Activated CD8-positive, alpha-beta memory T cell treated with anti-CD3 and anti-CD28 coated beads, Interleukin-2, amount 50 U/mL, for 24 hours (primary cell): ENCODE data around the gene ERC2.
"Not testable (repeated sequence)": the region's sequence is repeated elsewhere in the genome, so short reads cannot be mapped to it uniquely, and the experiment has no call there.

ENCODE experiments used
- DNase-seq: peaks from one replicate; pipeline ENCODE4 v3.0.0-alpha.2; 2020; ENCODE audit errors: extremely low read depth

The ERC2 gene

DNA sequence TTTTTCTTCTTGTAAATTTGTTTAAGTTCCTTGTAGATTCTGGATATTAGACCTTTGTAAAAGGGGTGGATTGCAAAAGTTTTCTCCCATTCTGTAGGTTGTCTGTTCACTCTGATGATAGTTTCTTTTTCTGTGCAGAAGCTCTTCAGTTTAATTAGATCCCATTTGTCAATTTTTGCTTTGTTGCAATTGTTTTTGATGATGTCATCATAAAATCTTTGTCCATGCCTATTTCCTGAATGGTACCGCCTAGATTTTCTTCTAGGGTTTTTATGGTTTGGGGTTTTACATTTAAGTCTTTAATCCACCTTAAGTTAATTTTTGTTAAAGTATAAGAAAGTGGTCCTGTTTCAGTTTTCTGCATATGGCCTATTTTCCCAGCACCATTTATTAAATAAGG, 401.9 kb downstream of the ERC2 start:
- DNase-seq: not testable (repeated sequence)

DNA sequence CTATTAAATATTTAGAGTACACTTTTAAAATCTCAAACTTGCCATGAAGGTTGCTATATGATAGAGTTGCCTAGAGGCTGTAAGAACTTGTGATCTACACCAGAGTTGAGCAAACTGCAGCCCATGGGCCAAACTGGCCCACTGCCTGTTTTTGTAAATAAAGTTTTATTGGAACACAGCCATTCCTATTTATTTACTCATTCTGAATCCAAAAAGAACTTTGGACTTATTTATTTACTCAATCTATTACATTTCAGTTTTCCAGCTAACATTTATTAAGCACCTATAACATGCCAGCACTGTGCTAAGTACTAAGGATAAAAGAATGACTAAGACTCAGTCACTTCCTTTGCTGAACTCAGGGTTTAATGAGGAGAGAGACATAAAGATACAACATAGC, 403.6 kb downstream of the ERC2 start:
- no peak for DNase-seq

DNA sequence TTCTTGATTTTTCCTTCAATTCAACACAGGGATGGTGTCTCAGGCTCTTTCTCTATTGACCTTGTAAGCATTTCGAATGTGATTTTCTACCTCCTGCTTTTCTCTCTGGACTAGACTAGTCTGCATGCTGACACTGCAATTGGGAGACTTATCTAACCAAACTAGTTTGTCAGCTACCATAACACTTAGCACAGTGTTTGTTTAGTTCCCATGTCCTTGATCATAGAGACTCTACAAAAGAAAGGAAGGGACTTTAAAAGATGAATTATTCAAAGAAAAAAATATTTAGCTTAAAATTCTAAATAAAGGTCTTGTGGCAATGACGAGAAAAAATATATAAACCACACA, 407.0 kb downstream of the ERC2 start:
- DNase-seq: no peak

DNA sequence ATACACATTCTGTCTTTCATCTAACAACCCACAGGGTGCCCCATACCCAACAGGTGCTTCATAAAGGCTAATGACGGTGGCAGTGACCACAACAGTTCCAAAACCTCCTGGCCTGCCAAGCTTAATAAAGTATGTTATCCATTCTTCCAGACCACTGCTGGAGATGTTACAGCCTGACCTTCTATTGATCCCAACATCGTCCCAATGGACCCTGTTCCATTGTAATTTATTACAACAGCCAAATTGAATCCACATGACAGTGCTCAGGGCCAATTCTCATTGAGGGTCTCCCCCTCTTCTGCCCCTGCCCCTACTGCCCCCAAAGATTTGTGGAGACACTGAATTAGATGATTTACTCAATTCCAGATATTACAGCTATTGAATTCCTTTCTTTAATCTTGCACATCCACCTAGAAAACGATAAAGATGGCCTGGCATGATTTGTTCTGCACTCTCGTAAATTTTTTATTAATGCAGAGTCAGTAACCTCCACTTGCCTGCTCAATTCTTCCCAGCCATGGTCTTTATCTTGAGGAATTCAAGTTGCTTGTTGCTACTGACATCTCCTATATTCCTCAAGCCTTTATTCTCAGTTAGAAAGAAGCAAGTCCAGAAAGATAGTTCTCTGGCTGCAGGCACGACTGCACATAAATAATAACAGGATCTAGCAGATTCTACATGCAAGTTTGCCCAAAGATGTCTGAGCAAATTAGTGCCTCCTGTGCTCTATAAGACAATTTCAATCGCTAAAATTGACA, 407.6 kb downstream of the ERC2 start:
- DNase-seq: no peak

DNA sequence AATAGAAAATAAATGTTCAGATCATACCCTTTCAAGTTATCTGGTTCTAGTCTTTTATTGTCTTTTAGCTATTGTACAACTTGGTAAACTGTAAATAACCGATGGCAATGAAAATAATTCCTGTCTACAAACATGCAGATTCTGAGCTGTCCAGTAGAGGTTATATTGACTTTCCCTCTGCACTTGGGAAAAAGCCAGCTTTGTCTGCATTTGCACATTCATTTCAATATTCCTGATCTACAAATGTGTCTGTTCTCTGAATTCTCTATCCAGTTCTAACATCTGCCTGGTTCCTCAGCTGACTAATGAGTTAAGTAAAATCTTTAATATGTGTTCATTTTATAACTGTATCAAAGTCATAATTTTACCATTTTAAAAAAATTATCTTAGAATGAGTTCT, 408.5 kb downstream of the ERC2 start:
- DNase-seq: no peak

DNA sequence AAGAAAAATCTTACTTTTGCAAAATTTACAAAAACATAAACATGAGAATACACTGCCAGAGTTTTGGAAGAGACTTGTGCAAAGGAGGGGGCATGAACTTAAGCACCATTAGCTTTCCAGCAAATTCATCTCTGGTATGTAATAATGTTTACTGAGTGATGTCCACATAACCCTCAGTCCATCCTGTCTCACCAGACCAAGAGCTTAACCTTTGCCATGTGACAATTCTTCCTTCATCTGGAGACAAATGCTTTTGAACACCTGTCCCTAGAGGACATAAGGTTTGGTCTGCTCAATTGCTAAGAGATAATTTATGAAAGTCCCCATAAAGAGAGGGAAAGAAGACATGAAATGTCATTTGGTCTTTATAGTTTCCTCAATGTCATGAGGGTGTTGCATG, 412.3 kb downstream of the ERC2 start:
- no peak for DNase-seq

DNA sequence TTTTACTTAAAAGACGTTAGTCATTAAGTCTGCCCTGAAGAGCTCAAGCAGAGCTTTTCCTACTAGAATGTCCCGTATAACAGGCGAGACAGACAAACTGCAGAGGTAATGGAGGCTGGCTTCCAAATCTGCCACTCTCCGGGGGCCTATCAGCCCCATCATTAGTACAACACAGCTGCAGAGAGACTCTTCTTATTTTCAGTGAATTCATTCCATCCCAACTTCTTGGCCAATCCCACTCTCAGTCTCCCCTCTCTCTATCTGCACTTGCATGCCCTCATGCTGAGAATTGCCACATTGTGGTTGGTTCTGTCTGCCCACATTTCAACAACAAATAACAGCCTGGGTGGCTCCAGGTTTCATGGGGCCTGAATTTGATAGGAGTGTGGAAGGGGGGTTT, 412.7 kb downstream of the ERC2 start:
- DNase-seq: no peak

DNA sequence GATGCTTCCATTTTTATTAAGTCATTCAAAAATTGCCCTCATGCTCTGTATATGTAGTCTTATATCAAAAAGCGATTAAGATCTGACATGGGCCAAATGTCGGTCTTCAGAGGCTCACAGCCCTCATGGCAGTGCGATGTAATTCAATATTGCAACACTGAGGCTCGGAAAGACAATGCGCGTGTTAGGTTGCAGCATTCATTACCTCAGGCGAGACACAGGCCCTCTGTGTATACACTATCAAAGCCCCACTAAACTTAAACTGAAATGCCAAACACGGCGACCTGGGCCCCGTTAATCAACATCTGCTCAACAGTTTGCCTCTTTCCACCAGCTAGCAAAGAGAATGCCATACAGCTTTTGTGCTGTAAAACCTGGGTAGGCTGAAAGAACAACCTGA, 413.4 kb downstream of the ERC2 start:
- no peak for DNase-seq

DNA sequence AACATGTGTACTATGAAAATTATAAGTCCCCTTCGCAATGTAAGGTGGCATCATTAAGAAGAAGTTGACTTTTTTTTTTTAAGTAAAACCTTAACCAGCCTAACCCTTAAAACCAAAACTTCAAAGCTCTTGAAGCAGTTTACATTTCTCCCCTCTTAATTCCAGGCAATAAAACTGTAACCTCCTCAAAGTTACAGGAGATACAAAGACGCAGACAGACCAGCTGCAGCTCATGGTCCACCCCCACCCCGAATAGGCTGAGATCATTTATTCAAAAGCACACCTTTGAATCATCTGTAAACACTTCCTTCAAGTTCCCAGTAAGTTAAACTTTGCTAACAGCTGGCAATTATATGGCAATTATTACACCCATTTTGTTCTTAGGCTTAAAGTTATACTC, 414.5 kb downstream of the ERC2 start:
- DNase-seq: no peak

DNA sequence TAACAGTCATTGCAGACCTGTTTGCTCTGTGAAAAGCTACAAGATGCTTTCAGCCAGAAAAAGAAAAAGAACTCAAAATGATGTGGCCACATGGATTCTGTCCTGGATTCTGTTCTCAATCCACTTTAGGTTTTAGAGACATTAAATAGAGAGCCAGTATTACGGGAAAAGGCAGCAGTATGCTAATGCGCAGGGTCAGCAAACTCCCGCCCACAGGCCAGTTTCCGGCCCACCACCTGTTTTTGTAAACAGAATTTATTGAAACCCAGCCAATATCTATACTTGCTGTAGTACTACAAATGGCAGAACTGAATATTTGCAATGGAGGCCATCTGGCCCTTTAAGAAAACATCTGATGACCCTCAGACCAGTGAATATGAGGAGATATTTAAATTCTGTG, 416.1 kb downstream of the ERC2 start:
- no peak for DNase-seq

DNA sequence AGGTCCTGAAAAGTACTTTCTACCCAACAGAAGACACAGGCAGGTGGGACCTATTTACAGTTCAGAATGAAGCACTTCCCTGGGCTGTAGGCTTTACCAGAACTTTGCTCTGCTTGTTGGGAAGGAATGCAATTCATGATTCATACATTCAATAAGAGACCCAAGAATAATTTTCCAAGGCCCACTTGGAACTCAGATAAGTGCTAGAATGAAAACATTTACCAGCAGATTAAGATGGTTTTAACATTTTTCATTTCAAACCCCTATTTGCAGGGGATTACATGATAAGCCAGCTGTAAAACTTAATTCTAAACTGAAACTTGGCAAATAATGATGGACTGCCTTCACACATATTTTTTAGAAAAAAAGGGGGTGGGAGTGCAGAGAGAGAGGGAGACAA, 417.2 kb downstream of the ERC2 start:
- no peak for DNase-seq

DNA sequence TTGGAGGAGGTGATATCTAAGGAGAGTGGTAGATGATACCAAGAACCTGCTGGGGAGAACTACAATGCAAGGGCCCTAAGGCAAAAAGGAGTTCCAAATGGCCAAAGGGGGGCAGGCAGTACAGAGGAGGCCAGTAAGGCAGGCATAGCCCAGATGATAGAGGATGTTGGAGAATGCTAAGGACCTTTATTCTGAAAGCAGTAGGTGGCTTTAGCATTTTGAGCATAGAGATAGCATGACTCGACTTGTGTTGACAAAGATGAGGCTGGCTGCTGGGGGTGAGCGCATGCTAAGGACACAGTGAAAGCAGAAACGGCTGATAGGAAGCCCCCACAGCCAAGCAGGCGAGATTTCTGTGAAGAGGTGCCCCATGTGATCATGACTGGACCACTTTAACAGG, 419.3 kb downstream of the ERC2 start:
- DNase-seq: no peak

DNA sequence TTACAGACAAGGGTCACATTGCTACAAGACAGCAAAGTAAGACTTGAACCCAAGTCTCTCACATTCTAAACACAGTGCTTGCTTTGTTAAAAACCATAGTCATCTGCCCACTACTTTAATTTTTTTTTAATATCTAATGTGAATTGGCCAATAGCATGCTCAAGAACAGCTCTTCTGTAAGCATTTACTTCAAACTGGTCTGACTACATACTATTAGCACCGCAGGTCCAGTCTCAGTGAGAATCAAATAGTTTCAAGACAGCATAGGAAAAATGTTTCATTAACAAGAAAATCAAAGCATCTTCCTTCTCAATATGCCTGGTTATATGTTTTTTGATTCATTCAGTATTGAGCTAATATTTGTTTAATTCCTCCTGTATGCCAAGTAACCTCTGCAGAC, 419.9 kb downstream of the ERC2 start:
- DNase-seq: no peak

DNA sequence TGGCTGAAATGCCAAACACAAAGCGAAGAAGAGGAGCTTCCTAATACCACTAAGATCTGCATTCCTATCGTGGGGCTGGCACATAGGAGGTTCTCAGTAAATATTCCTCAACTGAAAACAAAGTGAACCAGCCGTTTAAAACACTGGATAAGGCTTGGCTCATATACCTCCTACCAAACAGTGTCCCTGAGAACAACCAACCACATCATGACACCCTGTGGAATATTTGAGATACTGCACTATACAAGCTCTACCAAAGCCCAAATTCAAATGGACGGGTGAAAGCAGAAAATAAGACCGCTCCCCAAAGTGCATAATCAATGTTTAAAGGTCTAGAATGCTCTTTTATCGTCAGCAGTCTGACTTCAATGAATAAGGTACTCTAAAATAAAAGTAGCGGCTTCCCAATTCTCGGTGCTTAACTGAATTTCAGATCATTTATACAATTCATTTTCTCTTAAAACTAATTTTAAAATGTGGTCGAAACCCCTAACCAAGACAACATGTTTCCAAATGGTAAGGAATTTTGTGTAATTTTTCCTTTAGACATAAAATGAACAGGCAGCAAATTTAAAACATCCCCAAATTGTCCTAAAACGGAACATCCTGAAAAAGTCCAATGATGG, 425.8 kb downstream of the ERC2 start:
- no peak for DNase-seq

DNA sequence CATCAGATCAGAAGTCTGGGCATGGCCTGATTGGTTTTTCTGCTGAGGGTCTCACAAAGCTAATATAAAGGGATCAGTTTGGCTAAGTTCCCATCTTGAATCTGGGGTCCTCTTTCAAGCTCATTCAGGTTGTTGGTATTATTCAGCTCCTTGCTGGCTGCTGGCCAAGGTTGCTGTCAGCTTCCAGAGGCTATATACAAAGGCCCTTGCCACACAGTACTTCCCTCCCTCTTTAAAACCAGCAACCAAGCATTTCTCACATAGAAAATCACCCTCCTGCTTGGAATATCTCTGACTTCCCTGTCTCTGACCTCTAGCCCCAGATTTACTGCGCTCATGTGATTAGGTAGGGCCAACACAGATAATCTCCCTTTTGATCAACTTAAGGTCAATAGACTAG, 442.9 kb downstream of the ERC2 start:
- DNase-seq: no peak

DNA sequence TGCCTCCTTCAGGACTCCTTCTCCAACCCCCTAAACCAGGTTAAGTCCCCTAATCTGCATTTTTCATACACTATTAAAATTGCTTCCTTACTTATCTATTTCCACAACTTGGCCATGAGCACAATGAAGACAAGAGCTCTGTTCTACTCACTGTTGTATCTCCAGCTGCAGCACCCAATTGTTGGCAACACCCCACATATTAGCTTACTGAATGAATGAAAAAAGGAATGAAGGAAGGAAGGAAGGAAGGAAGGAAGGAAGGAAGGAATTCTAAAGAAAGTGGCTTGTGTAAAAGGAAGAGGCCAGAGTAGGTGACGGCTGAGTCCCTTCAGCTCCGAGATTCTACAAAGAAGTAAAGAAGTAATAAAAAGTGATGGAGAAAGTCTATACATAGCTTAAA, 444.7 kb downstream of the ERC2 start:
- DNase-seq: no peak

DNA sequence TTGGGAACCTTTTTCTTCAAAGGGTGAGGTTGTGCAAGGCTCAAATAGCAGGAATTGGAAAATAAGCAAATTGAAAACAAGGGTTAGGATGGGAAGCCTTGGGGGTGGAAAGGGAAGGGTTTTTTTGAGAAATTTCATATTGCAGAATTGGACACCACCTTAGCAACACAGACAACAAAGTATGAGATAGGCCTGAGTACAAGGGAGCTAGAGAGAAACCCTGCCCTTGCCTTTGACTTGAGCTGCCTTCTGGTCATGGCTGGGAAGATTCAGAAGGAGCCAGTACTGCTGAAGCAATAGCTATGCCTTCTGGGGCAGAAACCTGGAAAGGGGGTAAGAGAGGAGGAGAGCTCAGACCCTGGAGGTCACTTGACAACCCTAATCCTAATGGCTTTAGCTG, 445.6 kb downstream of the ERC2 start:
- DNase-seq: no peak

DNA sequence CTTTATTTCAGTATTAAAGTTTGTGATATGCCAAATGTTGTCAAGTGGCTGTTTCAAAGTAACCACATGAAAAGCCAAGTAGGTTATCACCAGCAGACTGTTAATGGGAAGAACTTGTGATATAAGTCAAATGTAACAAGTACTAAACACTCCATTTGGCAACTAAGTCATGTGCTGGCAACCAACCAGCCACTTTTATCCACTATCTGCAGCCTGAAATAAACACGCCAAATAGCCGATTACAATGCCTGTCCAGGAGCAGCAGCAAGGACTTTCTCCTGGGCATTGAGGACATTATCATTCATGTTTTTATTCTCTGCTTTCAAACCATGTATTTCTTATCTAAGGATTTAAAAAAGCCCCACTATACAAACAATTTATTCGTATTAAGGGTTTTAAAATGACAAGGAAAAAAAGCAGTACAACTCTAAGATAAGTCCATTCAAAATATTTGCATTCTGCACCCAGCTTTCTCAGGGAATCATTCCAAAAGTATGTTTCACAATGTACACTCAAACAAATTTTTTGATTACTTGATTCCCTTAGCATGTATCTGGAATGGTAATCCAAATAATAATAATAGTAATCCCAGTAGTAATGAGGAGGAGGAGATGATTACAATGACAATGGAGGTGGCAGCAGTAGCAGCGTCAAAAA, 448.6 kb downstream of the ERC2 start:
- no peak for DNase-seq

DNA sequence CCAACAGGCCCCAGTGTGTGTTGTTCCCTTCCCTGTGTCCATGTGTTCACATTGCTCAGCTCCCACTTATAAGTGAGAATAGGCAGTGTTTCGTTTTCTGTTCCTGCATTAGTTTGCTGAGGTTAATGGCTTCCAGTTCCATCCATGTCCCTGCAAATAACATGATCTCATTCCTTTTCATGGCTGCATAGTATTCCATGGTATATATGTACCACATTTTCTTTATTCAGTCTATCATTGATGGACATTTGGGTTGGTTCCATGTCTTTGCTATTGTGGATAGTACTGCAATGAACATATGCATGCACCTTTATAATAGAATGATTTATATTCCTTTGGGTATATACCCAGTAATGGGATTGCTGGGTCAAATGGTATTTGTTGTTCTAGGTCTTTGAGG, 452.9 kb downstream of the ERC2 start:
- not testable (repeated sequence) for DNase-seq

DNA sequence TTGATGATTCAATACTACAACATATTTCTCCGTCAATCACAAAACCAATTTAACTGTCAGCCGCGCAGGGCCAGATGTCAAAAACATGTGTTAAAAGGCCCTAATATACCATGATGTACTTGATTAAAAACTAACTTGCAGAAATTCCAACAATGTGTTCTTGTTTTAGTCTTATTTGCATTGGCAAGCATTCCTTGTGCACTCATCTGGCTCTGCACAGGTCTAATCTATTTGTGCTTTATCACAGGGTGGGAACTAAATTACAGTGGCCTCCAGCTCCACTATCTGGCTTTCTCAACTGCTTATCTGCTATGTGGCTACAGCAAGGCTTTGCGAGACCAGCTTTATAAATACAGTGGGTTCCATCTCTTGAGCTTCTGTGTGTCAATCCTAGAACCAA, 455.5 kb downstream of the ERC2 start:
- no peak for DNase-seq

DNA sequence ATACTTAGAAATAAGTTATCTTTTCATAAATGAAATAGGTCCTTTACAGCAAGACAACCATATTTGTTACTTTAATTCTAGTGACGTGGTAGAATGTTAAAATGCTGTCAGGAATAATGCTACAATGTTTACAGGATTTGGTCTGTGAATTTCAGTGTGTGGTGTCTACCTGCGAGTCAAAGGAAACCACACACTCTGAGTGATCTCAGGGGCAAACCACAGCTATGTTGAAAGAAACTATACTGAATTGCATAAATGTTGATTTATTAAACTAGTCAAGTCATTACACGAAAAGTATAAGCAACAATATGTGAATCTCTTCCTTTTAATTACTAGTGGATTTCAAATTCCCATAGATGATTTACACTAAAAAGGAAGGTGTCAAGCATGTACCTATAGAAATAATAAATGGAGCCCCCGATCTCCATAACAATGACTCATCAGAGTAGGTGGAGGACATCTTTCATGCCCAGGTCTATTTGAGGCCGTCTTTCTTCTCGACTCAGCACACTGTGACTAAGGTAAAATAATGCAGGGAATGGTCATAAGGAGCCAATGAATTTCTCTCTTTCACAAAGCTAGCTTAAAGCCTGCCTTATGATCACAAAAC, 463.0 kb downstream of the ERC2 start:
- no peak for DNase-seq

DNA sequence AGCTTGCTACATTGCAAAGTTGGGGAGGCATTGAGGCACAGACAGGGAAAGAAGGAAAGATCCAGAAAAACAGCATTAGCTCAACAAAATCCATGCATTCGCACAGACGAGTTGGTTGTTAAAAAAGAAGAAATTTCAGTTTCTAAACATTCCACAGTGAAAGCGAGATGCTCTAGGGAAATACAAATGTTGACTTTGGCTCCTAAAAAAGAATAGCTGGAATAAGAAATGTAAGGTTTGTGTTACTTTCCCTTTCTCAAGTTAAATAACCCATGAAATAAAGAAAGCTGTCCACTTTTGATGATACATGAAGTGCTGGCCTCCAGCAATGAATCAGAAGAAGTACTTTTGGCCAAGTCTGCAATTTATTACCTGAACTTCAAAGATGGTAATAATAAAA, 465.1 kb downstream of the ERC2 start:
- DNase-seq: no peak

DNA sequence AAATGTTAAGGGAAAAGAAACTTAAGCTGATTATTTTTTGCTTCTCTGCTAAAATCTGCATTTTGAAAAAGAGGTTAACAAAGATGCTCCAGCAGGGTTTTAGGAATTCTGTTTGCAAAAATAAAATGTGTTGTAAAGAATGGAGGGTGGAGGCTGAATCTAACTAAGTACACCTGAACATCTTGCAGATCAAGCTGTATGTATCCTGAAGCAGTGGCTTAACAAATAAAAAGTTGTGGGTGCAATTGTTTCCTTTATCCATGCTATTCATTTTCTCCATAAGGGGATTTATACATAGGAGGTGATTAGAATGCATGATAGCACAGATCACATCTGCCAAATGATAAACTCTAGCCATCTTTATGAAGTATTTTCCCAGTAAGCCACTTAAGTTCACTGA, 466.3 kb downstream of the ERC2 start:
- no peak for DNase-seq
